ENCODE results near the gene CNTN6.

The CNTN6 gene

GRCh38 chr3:1446531-1446930 is 353.7 kb downstream of the CNTN6 start:
- DNase-seq = no peak
- Histone ChIP-seq H3K27ac (no peak overlapping the region), H3K36me3 (no peaks in the 10 kb centered on the region), H3K4me3 (ENCODE audit: low read depth, low read length) (no peak overlapping the region), H3K9me3 (ENCODE audit: severe bottlenecking) (no peaks in the 10 kb centered on the region), H3K27me3 (ENCODE audit: insufficient read depth, low read depth, severe bottlenecking) (no peaks in the 10 kb centered on the region)
- TF ChIP-seq CTCF (IDR thresholded peaks at IDR 0.05; ENCODE audit: low read depth, low read length) = no peak

DNA sequence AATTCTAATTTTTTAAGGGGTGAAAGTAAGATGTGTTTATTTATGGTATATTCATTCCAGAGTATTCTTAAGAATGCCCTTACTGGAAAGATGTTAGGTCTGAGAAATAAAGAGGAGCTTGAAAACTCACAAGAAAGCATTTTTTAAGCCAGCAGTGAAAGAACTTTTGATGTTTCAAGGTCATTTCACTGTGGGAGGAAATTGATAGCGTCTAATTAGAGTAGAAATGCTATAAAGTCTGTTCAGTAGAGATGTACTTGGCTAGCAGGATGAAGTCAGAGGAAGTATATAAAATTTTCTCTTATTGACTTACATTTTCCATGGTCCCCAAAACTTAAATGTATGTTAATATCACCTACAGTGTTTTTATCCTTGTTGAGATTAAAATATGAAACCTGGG is 354.6 kb downstream of the CNTN6 start:
- H3K27me3 ChIP-seq (ENCODE audit: insufficient read depth, low read depth, severe bottlenecking) = no peaks in the 10 kb centered on the region
- no peak for TF ChIP-seq CTCF (IDR thresholded peaks at IDR 0.05; ENCODE audit: low read depth, low read length)
- H3K27ac ChIP-seq = no peak overlapping the region
- H3K36me3 ChIP-seq = no peaks in the 10 kb centered on the region
- no peak overlapping the region for H3K4me3 ChIP-seq (ENCODE audit: low read depth, low read length)
- no peaks in the 10 kb centered on the region for H3K9me3 ChIP-seq (ENCODE audit: severe bottlenecking)
- no peak for DNase-seq

DNA sequence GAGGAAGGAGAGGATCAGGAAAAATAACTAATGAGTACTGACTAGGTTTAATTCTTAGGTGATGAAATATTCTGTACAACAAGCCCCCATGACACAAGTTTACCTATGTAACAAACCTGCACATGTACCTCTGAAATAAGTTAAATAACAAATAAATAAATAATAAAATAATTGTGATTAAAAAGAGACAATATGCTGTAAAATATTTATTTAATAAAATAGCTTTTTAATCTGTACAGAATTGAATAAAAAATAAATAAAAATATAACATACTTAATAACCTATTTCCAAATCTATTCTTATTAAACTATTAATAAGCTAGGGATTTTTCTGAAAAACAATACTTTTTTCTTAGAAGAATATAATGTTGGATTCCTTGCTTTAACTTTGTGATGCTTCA is 355.6 kb downstream of the CNTN6 start:
- no peak for DNase-seq
- Histone ChIP-seq H3K36me3 (no peaks in the 10 kb centered on the region), H3K4me3 (ENCODE audit: low read depth, low read length) (no peak overlapping the region), H3K27ac (no peak overlapping the region), H3K27me3 (ENCODE audit: insufficient read depth, low read depth, severe bottlenecking) (no peaks in the 10 kb centered on the region), H3K9me3 (ENCODE audit: severe bottlenecking) (no peaks in the 10 kb centered on the region)
- no peak for TF ChIP-seq CTCF (IDR thresholded peaks at IDR 0.05; ENCODE audit: low read depth, low read length)

Measured in WERI-Rb-1 (cell line).